ENCODE results near the gene SSBP2.

DNA sequence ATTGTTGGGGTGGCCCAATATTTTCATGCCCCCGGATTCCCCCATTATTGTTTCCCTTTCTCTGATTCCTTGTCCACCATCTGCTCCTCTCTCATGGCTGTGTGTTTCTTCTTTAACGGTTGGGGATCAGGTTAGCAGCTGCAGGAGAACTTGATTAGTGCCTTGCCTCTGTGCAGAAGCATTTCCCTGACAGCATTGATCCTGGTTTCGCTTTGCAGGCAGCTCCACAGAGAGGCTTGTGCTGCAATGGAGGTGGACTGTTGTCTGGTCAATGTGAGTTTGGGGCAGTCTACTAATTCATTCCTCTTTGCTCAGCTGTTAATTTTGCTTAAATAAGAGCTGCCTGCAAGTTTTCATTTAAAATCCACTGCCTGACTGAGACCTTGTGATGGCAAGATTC, 32.5 kb upstream of the SSBP2 start:
- TF ChIP-seq CTCF (IDR thresholded peaks at IDR 0.05) (no peak), POLR2AphosphoS5 (IDR thresholded peaks at IDR 0.05) (no peak), POLR2A (IDR thresholded peaks at IDR 0.05) (no peak)

Data from prostate gland (tissue), 2 donors.